Glomerular endothelial cell (primary cell): ENCODE measurements around the gene TREH. TPM values are rescaled to one million over a fixed set of nuclear protein-coding genes. Genes with fewer than 3 reads are reported as not detected.
A peak's percentile ranks its signal among the peaks of the same experiment; 100 is the strongest.
"Not testable (repeated sequence)": the region's sequence is repeated elsewhere in the genome, so short reads cannot be mapped to it uniquely, and the experiment has no call there.

ENCODE experiments used
- DNase-seq: peaks from one replicate; pipeline ENCODE4 v3.0.0-alpha.2; 2011; ENCODE audit warnings: low read depth, low spot score; ENCODE audit errors: extremely low read depth
- total RNA-seq: library from RNA; depleted of rRNA; stranded (reverse); fragments of >200 nt; gene quantifications from 2 replicates; pipeline ENCODE4 v1.2.3, GENCODE V29; 2015

TREH gene
- total RNA-seq, 1 donor from 2014 or later = not detected

GRCh38 chr11:118697346-118697745 lies 17.9 kb upstream of the TREH start:
- no peak for DNase-seq

- DNase-seq = no peak
Measured at GRCh38 chr11:118696673-118697226, 17.3 kb upstream of the TREH start.

GRCh38 chr11:118694771-118695170 lies 15.3 kb upstream of the TREH start:
- DNase-seq = no peak

GRCh38 chr11:118694185-118694584 lies 14.7 kb upstream of the TREH start:
- DNase-seq = no peak

DNA sequence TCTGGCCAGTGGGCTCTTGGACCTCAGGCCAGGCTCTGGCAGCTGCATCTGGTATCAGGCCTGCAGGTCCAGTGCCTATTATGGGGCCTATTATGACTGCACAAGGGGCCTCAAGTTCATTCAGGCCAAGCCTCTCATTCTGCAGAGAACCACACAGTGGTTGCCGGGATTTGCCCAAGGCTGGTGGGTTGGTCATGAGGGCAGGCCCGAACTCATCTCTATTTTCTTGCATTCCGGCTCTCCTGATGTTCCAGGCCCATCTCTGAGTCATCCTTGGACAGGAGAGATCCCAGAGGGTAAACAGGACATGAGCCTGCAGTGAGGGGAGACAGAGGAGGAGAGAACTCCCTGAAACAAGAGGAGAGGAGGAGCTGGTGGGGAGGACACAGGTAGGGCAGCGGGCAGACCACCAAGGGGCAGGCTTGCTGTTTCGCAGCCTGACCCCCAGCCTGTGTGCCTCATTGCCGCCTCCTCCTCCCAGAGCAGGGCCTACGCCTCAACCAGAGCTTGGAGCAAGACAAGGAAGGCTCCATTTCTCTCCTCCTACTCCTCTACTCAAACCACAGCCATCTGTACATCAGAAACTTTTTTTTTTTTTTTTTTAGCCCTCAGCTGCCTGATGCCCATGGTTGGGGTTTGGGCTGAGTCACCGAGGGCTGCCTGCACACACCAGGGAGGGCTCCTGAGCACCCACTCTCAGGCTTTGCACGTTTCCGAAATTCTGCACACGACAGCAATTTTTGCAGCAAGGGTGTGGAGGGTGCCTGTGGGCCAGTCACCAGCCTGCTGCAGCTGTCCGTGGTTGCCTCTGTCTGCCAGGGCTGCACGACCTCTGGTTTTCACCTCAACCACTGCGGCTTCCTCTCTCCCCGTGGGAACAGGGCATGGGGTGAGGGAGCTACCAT lies 12.7 kb upstream of the TREH start:
- no peak for DNase-seq

GRCh38 chr11:118690553-118691304 lies 11.3 kb upstream of the TREH start:
- no peak for DNase-seq

GRCh38 chr11:118689852-118690552 lies 10.6 kb upstream of the TREH start:
- DNase-seq = peak; percentile 37

GRCh38 chr11:118689503-118689851 lies 10.0 kb upstream of the TREH start:
- DNase-seq = no peak

GRCh38 chr11:118688851-118689502 lies 9.5 kb upstream of the TREH start:
- no peak for DNase-seq

DNA sequence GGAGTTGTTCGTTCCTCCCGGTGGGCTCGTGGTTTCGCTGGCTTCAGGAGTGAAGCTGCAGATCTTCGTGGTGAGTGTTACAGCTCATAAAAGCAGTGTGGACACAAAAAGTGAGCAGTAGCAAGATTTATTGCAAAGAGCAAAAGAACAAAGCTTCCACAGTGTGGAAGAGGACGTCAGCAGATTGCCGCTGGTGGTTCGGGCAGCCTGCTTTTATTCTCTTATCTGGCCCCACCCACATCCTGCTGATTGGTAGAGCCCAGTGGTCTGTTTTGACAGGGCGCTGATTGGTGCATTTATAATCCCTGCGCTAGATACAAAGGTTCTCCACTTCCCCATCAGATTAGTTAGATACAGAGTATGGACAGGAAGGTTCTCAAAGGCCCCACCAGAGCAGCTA lies 8.9 kb upstream of the TREH start:
- DNase-seq = not testable (repeated sequence)

GRCh38 chr11:118687906-118688305 lies 8.5 kb upstream of the TREH start:
- DNase-seq = no peak

- no peak for DNase-seq
Measured at GRCh38 chr11:118684187-118684586, 4.7 kb upstream of the TREH start.

DNA sequence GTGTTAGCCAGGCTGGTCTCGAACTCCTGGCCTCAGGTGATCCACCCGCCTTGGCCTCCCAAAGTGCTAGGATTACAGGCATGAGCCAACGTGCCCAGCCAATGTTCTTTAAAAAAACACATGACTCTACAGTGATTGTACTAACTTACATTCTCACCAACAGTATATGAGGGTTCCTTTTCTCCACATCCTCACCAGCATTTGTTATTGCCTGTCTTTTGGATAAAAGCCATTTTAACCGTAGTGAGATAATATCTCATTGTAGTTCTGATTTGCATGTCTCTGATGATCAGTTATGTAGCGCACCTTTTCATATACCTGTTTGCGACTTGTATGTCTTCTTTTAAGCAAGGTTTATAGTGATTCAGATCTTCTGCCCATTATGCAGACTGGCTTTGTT lies 3.5 kb upstream of the TREH start:
- not testable (repeated sequence) for DNase-seq

- DNase-seq = no peak
Measured at GRCh38 chr11:118682372-118682771, 2.9 kb upstream of the TREH start.

DNA sequence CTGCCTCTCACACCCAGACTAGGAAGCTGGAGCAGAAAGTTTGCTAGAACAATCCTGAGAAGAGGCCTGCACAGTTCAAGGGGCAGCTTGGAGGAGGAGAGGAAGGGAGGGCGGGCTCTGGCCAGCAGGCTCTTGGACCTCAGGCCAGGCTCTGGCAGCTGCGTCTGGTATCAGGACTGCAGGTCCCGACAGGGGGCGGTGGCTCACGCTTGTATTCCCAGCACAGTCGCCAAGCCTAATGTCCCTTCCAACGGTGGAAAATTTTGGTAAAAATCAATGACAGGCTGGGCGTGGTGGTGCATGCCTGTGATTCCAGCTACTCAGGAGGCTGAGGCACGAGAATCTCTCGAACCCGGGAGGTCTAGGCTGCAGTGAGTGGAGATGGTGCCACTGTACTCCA lies 542 bp downstream of the TREH start:
- not testable (repeated sequence) for DNase-seq

GRCh38 chr11:118677977-118678376 lies 1.5 kb downstream of the TREH start:
- DNase-seq = no peak

DNA sequence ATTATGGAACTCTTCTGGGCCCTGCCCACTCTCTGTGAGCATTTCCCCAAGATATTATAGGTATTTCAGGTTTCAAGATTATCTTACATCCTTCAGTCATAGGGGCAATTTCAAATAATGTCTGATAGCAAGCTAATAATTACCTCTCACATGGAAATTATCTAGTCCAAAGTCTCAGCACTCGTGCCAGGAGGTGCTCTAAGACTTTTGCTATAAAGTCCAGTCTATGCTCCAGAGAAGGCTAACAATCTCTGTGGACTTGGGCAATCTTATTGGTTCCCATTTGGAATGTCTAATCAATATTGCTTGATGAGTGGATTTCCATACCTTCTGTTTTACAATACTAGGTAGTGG lies 5.4 kb downstream of the TREH start:
- DNase-seq = no peak

- DNase-seq = no peak
Measured at GRCh38 chr11:118673361-118674081, 5.9 kb downstream of the TREH start.

GRCh38 chr11:118672846-118673245 lies 6.6 kb downstream of the TREH start:
- no peak for DNase-seq

GRCh38 chr11:118671254-118671653 lies 8.2 kb downstream of the TREH start:
- no peak for DNase-seq
